Measurements from ENCODE around the gene TMEM163.
"Not testable (repeated sequence)": the region's sequence is repeated elsewhere in the genome, so short reads cannot be mapped to it uniquely, and the experiment has no call there.

TMEM163 gene

GRCh38 chr2:134662751-134663150 lies 56.0 kb downstream of the TMEM163 start:
- DNase-seq (ENCODE audit: low read depth in 2 of 2) = no peak
- no peak overlapping the region for H3K4me3 ChIP-seq (replicated peaks in 1 of 2; ENCODE audit: low read depth in 2 of 2, low read length in 2 of 2)
- TF ChIP-seq CTCF (IDR thresholded peaks at IDR 0.05; ENCODE audit: low read depth, low read length) = no peak

GRCh38 chr2:134660626-134661402 lies 58.0 kb downstream of the TMEM163 start:
- H3K4me3 ChIP-seq (replicated peaks in 1 of 2; ENCODE audit: low read depth in 2 of 2, low read length in 2 of 2) = no peak overlapping the region
- DNase-seq (ENCODE audit: low read depth in 2 of 2) = no peak
- TF ChIP-seq CTCF (IDR thresholded peaks at IDR 0.05; ENCODE audit: low read depth, low read length) = no peak

- H3K4me3 ChIP-seq (replicated peaks in 1 of 2; ENCODE audit: low read depth in 2 of 2, low read length in 2 of 2) = no peak overlapping the region
- DNase-seq (ENCODE audit: low read depth in 2 of 2) = no peak
- no peak for TF ChIP-seq CTCF (IDR thresholded peaks at IDR 0.05; ENCODE audit: low read depth, low read length)
Measured at GRCh38 chr2:134659724-134660123, 59.1 kb downstream of the TMEM163 start.

- peak in 1 of 2 donors; percentile 22 for DNase-seq (ENCODE audit: low read depth in 2 of 2)
- peak; percentile 49 for TF ChIP-seq CTCF (IDR thresholded peaks at IDR 0.05; ENCODE audit: low read depth, low read length)
- H3K4me3 ChIP-seq (replicated peaks in 1 of 2; ENCODE audit: low read depth in 2 of 2, low read length in 2 of 2) = no peak overlapping the region
Measured at GRCh38 chr2:134657650-134658250, 61.0 kb downstream of the TMEM163 start.

GRCh38 chr2:134656391-134656790 lies 62.4 kb downstream of the TMEM163 start:
- not testable (repeated sequence) for H3K4me3 ChIP-seq (replicated peaks in 1 of 2; ENCODE audit: low read depth in 2 of 2, low read length in 2 of 2); DNase-seq (ENCODE audit: low read depth in 2 of 2)

GRCh38 chr2:134648586-134648985 lies 70.2 kb downstream of the TMEM163 start:
- no peak overlapping the region for H3K4me3 ChIP-seq (replicated peaks in 1 of 2; ENCODE audit: low read depth in 2 of 2, low read length in 2 of 2)
- DNase-seq (ENCODE audit: low read depth in 2 of 2) = no peak
- TF ChIP-seq CTCF (IDR thresholded peaks at IDR 0.05; ENCODE audit: low read depth, low read length) = no peak

GRCh38 chr2:134647607-134648256 lies 71.1 kb downstream of the TMEM163 start:
- no peak for DNase-seq (ENCODE audit: low read depth in 2 of 2)
- TF ChIP-seq CTCF (IDR thresholded peaks at IDR 0.05; ENCODE audit: low read depth, low read length) = no peak
- H3K4me3 ChIP-seq (replicated peaks in 1 of 2; ENCODE audit: low read depth in 2 of 2, low read length in 2 of 2) = no peak overlapping the region
